Spinal cord (tissue), 10 donors: ENCODE results near the gene FXYD3. TPM values are rescaled to one million over a fixed set of nuclear protein-coding genes. Genes with fewer than 3 reads are reported as not detected.
"Not testable (repeated sequence)": the region's sequence is repeated elsewhere in the genome, so short reads cannot be mapped to it uniquely, and the experiment has no call there.

Source experiments
- DNase-seq, 6 donors: peaks; one replicate each; pipeline versions ENCODE4 v3.0.0 to v3.0.0-alpha.2; 2013 to 2015; ENCODE audit warnings: low spot score in 6 of 6, low read depth in 4 of 6
- H3K27ac ChIP-seq: one replicate; pipeline ENCODE4 v1.5.1; 2013; ENCODE audit warnings: low read depth, low read length, control low read depth
- H3K27me3 ChIP-seq: one replicate; pipeline ENCODE4 v1.6.1; 2013; ENCODE audit warnings: low read length; ENCODE audit not compliant: control insufficient read depth, insufficient read depth
- H3K36me3 ChIP-seq: one replicate; pipeline ENCODE4 v1.6.1; 2013; ENCODE audit warnings: low read length; ENCODE audit not compliant: control insufficient read depth, insufficient read depth
- H3K4me1 ChIP-seq: one replicate; pipeline ENCODE4 v1.6.1; 2013; ENCODE audit warnings: low read length; ENCODE audit not compliant: control insufficient read depth, insufficient read depth
- H3K4me3 ChIP-seq: one replicate; pipeline ENCODE4 v1.5.1; 2013; ENCODE audit warnings: low read depth, low read length, control low read depth
- H3K9me3 ChIP-seq: one replicate; pipeline ENCODE4 v1.6.1; 2013; ENCODE audit warnings: low read length; ENCODE audit not compliant: control insufficient read depth, insufficient read depth
- WGBS: methylation state at CpG from one replicate; pipeline ENCODE4 v1.1.5; 2013; ENCODE audit warnings: missing lambda C conversion rate; ENCODE audit not compliant: insufficient coverage; 5-methylcytosine and 5-hydroxymethylcytosine counted together
- polyA plus RNA-seq, 2 donors: library from polyadenylated mRNA; unstranded; fragments of 120-200 nt; gene quantifications; one replicate each; pipeline ENCODE4 v1.2.1, GENCODE V29; 2013; ENCODE audit not compliant: insufficient read length in 2 of 2
- total RNA-seq, 2 donors: library from RNA; depleted of rRNA in 1 of 2; stranded (reverse); fragments of 120-200 nt in 1 of 2; fragments of >200 nt in 1 of 2; gene quantifications; one replicate each; pipeline versions ENCODE4 v1.2.3 to v1.2.4, GENCODE V29; 2013 to 2014
- donor health status: healthy.

The FXYD3 gene
- total and polyA plus RNA-seq, 4 donors, result 0.40 to 2.6 (median 1.1) TPM

DNA sequence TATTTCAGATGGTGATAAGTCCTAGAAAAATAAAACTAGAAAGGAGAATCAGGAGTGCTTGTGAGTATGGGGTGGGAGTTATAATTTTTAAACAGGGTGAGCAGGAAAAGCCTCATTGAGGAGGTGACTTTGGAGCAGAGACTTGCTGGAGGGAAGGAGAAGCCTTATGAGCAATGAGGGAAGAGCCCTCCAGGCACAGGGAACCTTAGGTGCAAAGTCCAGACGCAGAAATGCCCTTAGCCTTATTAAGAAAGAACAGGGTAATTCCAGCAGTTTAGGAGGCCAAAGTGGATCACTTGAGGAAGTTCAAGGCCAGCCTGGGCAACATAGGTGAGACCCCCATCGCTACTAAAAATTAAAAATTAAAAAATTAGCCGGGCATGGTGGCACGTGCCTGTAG, 21.0 kb upstream of the FXYD3 start:
- WGBS, result 100% methylated on average over 4 of the region's 4 CpGs
- Histone ChIP-seq H3K27ac (no peak overlapping the region), H3K9me3 (no peaks in the 10 kb centered on the region), H3K4me3 (no peak overlapping the region), H3K27me3 (peaks cover 2% of the 10 kb centered on the region), H3K4me1 (peaks cover 11% of the 10 kb centered on the region), H3K36me3 (no peaks in the 10 kb centered on the region)
- no peak for DNase-seq

DNA sequence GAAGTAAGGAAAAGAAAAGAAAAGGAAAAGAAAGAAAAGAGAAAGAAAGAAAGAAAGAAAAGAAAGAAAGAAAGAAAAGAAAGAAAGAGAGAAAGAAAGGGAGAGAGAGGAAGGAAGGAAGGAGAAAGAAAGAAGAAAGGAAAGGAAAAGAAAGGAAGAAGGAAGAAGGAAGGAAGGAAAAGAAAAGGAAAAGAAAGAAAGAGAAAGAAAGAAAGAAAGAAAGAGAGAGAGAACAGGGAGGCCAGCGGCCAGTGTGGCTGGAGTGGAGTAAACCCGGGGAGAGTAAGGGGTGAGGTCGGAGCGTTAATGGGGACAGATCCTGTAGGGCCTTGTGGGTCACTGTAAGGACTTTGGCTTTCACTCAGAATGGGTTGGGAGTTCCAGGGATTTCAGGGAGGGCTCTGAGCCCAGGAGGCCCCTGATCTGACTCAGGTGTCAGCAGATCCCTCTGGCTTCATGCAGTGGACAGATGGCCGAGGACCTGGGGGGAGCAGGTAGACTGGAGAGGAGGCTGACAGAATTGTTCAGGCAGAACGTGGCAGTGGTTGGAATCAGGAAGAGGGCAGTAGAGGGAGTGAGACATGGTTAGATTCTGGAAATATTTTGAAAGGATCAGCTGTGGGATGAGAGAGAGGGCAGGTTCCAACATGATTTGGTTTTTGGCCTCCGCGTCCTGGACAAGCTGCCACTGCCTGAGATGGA, 19.8 kb upstream of the FXYD3 start:
- Histone ChIP-seq H3K36me3 (no peaks in the 10 kb centered on the region), H3K9me3 (no peaks in the 10 kb centered on the region), H3K4me3 (no peak overlapping the region), H3K4me1 (peaks cover 5% of the 10 kb centered on the region), H3K27me3 (no peaks in the 10 kb centered on the region), H3K27ac (no peak overlapping the region)
- 74% methylated on average over 8 of the region's 8 CpGs for WGBS
- peak in 1 of 6 donors; percentile 4 for DNase-seq

DNA sequence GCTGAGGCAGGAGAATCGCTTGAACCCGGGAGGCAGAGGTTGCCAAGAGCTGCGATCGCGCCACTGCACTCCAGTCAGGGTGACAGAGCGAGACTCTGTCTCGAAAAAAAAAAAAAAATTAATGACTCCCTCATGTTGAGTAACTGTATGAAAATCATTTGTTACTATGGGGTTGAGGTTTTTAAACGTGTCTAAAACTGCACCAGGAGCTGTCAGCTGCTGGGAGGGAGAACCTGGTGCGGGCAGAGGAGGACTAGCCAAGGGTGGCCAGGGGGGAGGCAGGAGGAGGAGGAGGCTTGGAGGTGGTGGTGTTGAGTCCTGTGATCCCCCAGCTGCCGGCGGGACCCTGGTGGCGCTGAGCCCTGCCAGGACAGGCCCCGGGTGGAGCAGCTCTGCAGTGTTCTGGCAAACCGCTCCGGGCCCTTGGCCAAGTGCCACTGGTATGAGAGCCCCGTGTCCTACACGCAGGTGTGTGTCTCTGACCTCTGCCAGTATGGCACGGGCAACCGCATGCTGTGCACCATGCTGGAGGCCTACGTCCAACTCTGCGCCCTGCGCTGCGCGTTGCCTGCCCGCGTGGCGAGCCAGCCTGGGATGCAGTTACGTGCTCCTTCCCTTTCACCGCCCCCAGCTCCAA, 17.1 kb upstream of the FXYD3 start:
- H3K36me3 ChIP-seq, result no peaks in the 10 kb centered on the region
- no peaks in the 10 kb centered on the region for H3K27me3 ChIP-seq
- H3K4me1 ChIP-seq, result no peaks in the 10 kb centered on the region
- DNase-seq, result no peak
- WGBS, result 82% methylated on average over 28 of the region's 29 CpGs
- no peak overlapping the region for H3K27ac ChIP-seq
- H3K4me3 ChIP-seq, result no peak overlapping the region
- H3K9me3 ChIP-seq, result no peaks in the 10 kb centered on the region

DNA sequence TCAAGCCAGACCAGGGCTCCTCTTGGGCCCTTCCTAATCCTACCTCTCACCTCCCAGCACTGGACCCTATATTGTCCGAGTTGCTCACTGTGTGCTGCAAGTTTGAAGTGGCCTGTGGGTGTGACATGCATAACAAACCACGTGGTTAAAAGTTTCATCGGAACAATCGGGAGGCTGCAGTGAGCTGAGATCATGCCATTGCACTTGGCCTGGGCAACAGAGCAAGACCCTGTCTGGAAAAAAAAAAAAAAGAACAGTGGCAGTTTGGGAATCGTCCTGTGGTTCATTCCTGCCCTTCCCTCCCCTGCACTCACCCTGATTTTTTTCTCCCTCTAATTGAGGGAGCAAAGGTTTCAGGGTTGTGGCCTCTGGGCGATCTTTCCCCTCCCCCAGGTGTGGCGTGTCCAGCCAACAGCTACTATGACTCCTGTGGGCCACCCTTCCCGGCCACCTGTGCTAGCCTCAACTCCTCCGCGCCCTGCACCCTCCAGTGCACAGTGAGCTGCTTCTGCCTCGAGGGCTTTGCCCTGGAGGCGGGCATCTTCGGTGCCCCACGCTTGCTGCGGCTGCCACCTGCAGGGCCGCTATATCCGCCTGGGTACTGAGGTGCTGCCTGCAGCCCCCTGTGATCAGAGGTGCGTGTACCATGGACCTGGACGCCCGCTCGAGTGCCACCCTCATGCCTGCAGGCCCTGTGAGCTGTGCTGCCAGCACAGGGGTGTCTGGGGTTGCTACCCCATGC, 16.3 kb upstream of the FXYD3 start:
- Histone ChIP-seq H3K9me3 (no peaks in the 10 kb centered on the region), H3K27me3 (no peaks in the 10 kb centered on the region), H3K4me1 (no peaks in the 10 kb centered on the region), H3K36me3 (no peaks in the 10 kb centered on the region), H3K27ac (no peak overlapping the region), H3K4me3 (no peak overlapping the region)
- no peak for DNase-seq
- WGBS, result 87% methylated on average over 20 of the region's 21 CpGs

DNA sequence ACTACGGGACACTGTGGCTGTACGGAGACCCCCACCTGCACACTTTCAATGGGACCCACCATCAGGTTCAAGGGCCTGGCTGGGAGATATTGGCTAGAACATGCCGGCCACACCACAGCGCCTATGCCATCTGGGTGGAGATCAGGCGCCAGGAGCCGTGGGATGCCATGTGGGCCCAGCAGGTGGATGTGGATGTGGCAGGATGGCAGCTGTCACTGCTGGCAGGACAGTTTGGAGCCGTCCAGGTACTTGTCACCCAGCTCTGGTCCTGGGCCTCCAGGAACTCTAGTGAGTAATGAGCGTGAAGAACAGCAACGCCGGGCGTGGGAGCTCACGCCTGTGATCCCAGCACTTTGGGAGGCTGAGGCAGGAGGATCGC, 15.7 kb upstream of the FXYD3 start:
- H3K27me3 ChIP-seq, result no peaks in the 10 kb centered on the region
- H3K9me3 ChIP-seq, result no peaks in the 10 kb centered on the region
- H3K4me3 ChIP-seq, result no peak overlapping the region
- WGBS, result 93% methylated on average over 12 of the region's 13 CpGs
- no peaks in the 10 kb centered on the region for H3K36me3 ChIP-seq
- H3K27ac ChIP-seq, result no peak overlapping the region
- H3K4me1 ChIP-seq, result no peaks in the 10 kb centered on the region
- no peak for DNase-seq

DNA sequence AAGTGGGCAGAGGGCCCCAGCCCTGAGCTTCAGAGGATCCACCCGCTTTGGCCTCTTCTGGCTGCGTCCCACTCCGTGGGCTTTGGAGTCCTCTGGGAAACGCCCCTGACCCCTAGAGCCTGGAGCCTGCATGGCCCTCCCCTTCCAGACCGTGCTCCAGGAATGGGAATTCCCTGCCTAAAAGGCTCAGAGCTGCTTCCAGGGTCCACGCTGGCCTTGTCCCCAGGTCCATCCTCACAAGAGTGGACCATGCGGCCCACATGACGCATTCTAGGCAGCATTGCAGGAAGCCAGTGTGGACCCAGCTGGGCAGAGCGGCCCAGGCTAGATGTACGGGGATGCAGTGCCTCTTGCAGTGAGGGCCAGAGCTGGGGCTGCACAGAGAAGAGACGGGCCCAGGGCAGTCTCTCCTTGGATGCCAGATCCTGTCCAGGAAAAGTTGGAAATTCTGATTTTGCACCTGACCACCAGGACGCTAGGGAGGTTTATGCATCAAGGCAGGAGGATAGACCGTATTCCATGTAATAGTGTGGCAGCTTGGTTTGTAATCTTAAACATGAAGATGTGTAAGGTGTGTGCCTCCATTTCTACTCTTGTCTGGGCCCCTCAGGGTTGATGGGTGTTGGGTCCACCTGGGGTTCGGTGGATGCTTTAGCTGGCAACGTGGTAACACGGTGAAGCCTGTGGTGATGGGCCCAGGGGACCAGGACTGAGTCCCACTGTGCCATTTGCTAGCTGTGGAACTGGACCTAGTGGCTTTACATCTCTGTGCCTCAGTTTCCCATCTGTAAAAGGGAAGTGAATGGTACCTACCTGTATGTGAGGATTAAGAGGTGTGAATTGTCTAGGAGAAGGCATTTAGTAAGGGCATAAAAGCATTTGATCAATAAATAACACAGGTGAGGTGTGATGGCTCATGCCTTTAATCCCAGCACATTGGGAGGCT, 14.8 kb upstream of the FXYD3 start:
- no peaks in the 10 kb centered on the region for H3K36me3 ChIP-seq
- no peak for DNase-seq
- 76% methylated on average over 16 of the region's 16 CpGs for WGBS
- no peaks in the 10 kb centered on the region for H3K27me3 ChIP-seq
- H3K27ac ChIP-seq, result no peak overlapping the region
- no peak overlapping the region for H3K4me3 ChIP-seq
- H3K9me3 ChIP-seq, result no peaks in the 10 kb centered on the region
- H3K4me1 ChIP-seq, result no peaks in the 10 kb centered on the region

DNA sequence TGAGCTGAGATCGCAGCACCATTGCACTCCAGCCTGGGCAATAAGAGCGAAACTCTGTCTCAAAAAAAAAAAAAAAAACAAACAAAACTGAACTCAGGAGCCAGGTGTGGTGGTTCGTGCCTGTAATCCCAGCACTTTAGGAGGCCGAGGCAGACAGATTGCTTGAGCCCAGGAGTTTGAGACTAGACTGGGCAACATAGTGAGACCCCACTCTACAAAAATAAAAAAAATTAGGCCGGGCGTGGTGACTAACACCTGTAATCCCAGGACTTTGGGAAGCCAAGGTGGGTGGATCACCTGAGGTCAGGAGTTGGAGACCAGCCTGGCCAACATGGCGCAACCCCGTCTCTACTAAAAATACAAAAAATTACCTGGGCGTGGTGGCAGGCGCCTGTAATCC, 13.7 kb upstream of the FXYD3 start:
- DNase-seq, H3K4me1 ChIP-seq, H3K27ac ChIP-seq, H3K4me3 ChIP-seq, H3K27me3 ChIP-seq, H3K9me3 ChIP-seq, H3K36me3 ChIP-seq: not testable (repeated sequence)
- 93% methylated on average over 3 of the region's 10 CpGs for WGBS

DNA sequence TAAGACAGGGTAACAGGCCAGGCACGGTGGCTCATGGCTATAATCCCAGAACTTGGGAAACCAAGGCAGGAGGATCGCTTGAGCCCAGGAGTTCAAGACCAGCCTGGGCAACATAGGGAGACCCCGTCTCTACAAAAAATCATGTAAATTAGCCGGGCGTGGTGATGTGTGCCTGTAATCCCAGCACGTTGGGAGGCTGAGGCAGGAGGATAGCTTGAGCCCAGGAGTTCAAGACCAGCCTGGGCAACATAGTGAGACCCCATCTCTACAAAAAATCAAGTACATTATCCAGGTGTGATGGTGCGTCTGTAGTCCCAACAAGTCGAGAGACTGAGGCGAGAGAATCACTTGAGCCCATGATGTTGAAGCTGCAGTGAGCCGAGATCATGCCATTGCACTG, 12.0 kb upstream of the FXYD3 start:
- not testable (repeated sequence) for H3K27me3 ChIP-seq, H3K4me1 ChIP-seq, H3K9me3 ChIP-seq, DNase-seq, H3K27ac ChIP-seq, H3K4me3 ChIP-seq, H3K36me3 ChIP-seq
- 86% methylated on average over 10 of the region's 10 CpGs for WGBS

DNA sequence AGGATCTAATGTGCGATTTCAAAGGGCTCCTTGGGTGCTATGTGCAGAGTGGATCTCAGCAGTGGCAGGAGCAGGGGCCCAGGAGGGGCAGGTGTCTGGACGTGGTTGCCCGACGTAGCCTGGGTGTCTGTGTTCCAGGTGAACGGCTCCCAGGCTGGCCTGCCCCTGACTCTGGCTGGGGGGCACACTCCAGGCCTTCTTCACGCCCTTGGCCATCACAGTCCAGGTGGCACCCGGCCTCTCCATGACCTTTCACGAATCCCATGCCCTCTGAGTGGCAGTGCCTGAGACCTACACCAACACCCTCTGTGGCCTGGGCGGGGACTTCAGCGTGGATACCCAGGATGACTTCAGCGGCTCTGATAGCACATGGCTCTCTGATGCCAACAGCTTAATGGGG, 11.3 kb upstream of the FXYD3 start:
- WGBS, result 92% methylated on average over 11 of the region's 11 CpGs
- Histone ChIP-seq H3K4me1 (no peaks in the 10 kb centered on the region), H3K4me3 (no peak overlapping the region), H3K27me3 (no peaks in the 10 kb centered on the region), H3K9me3 (no peaks in the 10 kb centered on the region), H3K36me3 (no peaks in the 10 kb centered on the region), H3K27ac (no peak overlapping the region)
- DNase-seq, result no peak
